Right hindlimb (tissue), 1 donor: ENCODE results near the gene C14orf93.
A peak's percentile ranks its signal among the peaks of the same experiment; 100 is the strongest.

Source experiments
- DNase-seq: peaks from one replicate; pipeline ENCODE4 v3.0.0-alpha.2; 2018

C14orf93 gene

GRCh38 chr14:22993517-22993916 lies 16.4 kb downstream of the C14orf93 start:
- no peak for DNase-seq

- no peak for DNase-seq
Observed at GRCh38 chr14:22991852-22992251, 18.1 kb downstream of the C14orf93 start.

- no peak for DNase-seq
Observed at GRCh38 chr14:22987291-22987690, 22.7 kb downstream of the C14orf93 start.

GRCh38 chr14:22986508-22987054 lies 23.4 kb downstream of the C14orf93 start:
- DNase-seq, result peak; percentile 90

- no peak for DNase-seq
Observed at GRCh38 chr14:22985894-22986507, 23.9 kb downstream of the C14orf93 start.

GRCh38 chr14:22984959-22985658 lies 24.8 kb downstream of the C14orf93 start:
- no peak for DNase-seq

GRCh38 chr14:22982477-22983245 lies 27.3 kb downstream of the C14orf93 start, which contains the start of gene AJUBA:
TSS of gene AJUBA (minus strand) at chr14:22982551. CDS start at chr14:22982266, 285 bp downstream.
- DNase-seq, result peak; percentile 97

GRCh38 chr14:22981876-22982476 lies 28.0 kb downstream of the C14orf93 start:
- no peak for DNase-seq

- DNase-seq, result peak; percentile 49
Observed at GRCh38 chr14:22981090-22981875, 28.7 kb downstream of the C14orf93 start.

- peak; percentile 75 for DNase-seq
Observed at GRCh38 chr14:22980672-22981089, 29.3 kb downstream of the C14orf93 start.

- DNase-seq, result no peak
Observed at GRCh38 chr14:22979748-22980392, 30.1 kb downstream of the C14orf93 start.

- DNase-seq, result peak; percentile 63
Observed at GRCh38 chr14:22978981-22979671, 30.8 kb downstream of the C14orf93 start.

- DNase-seq, result no peak
Observed at GRCh38 chr14:22978487-22978837, 31.5 kb downstream of the C14orf93 start.

- peak; percentile 86 for DNase-seq
Observed at GRCh38 chr14:22977684-22978486, 32.1 kb downstream of the C14orf93 start.

- no peak for DNase-seq
Observed at GRCh38 chr14:22977434-22977683, 32.6 kb downstream of the C14orf93 start.

GRCh38 chr14:22976620-22977433 lies 33.1 kb downstream of the C14orf93 start:
- peak; percentile 48 for DNase-seq

GRCh38 chr14:22974530-22975313 lies 35.2 kb downstream of the C14orf93 start:
- DNase-seq, result no peak

- peak; percentile 53 for DNase-seq
Observed at GRCh38 chr14:22973217-22974032, 36.5 kb downstream of the C14orf93 start.
